ENCODE results near the gene SNX15. TPM values are rescaled to one million over a fixed set of nuclear protein-coding genes. Genes with fewer than 3 reads are reported as not detected.

SNX15 gene
- polyA plus RNA-seq, 4 donors = 25.5 to 34.3 (median 30.4) TPM

DNA sequence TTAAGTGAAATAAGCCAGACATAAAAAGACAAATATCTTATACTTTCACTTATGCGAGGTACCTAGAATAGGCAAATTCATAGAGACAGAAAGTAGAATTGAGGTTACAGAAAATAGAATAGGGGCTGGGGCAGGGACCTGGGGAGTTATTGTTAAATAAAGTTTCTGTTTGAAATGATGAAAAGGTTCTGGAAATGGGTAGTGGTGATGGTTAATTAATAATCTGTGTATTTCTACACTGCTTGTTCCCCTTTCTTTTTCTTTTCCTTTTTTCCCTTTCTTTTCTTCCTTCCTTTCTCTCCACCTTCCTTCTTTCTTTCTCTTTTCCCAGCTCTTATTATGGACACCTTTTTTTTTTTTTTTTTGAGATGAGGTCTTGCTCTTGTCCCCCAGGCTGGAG lies 28.3 kb downstream of the SNX15 start:
- DNase-seq (ENCODE audit: low read depth in 4 of 4, low spot score in 2 of 4) = no peak

DNA sequence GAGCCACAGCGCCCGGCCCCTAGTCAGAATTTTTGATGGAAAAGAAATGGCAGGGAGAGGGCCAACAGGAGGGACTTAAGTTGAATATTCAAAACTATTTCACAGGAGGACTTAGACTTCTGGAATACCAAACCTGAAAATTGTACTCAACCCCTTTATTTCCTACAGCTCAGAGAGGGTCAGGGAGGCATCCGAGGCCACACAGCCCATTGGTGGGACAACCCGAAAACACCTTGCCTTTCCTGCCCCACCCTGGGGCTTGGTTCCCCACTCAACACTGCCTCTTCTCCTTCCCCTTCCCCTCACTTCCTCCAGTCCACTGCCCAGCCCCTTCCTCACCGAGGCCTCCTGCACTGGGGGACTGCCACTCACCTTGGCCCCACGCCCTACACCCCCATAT lies 29.8 kb downstream of the SNX15 start:
- DNase-seq (ENCODE audit: low read depth in 4 of 4, low spot score in 2 of 4) = no peak

DNA sequence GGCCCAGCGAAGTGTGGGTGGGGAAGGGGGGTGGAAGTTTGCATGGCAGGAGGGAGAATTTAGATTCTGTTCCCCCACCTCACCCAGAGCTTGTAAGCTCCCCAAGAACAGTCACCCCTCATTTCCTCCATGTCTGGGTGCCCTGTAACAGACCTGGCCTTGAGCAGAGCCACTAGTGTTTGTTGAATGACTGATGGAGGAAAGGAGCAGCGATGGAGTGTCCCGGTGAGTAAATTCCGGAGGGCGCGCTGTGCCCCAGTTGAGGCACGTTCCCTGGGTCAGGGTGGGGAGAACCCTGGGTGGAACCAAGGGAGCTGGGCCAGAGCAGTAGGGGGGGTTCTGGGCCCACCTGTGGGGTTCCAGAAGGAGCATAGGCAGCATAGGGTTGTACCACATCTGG lies 30.3 kb downstream of the SNX15 start:
- no peak for DNase-seq (ENCODE audit: low read depth in 4 of 4, low spot score in 2 of 4)

DNA sequence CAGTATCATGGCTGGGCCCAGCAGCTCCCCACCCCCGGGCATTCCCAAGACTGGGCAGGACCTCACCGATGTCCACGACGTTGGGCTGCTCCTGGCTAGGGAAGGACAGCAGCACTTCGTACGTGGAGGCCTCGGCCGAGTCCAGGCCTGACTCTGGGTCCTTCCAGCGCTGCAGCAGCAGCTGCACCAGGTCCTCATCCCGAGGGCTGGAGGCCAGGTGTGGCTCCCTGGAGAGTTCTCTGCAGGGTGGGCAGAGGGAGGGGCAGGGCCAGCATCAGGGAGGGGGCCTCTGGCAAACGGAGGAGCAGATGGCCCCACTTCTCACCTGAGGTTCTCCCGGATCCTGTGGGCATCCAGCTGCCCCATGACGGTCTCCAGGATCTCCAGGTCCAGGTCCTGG lies 30.8 kb downstream of the SNX15 start:
- no peak for DNase-seq (ENCODE audit: low read depth in 4 of 4, low spot score in 2 of 4)

DNA sequence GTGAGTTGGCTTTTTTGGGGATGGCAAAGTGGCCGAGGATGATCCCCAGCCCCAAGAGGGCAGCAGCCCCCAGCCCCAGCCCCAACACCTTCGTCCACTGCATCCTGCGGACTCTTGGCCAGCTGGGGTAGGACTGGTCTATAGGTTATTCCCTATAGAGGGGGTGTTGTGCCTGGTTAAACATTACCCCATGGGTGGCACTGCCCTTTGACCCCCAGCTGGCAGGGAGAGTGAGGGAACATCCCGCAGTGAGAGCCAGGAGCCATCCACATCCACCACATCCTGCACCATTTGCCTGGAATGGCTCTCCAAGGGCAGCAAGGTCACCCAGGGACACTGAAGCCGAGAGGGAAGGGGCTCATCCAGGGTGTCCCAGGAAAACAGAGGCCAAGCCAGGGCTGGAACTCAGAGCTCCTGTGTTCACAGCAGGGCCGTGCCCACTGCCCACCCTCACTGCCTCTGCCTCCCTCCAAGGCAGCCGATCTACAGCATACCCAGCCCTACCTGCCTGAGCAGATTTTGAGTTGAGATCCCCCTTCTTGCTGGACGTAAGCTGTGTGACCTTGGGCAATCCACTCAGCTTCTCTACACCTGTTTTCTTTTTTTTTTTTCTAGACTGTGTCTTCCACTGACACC lies 31.3 kb downstream of the SNX15 start, which contains the start of gene NAALADL1:
TSS of gene NAALADL1 (minus strand) at position 135 of the 636 bp plus-strand sequence. CDS start at position 103, 32 bp downstream.
- DNase-seq (ENCODE audit: low read depth in 4 of 4, low spot score in 2 of 4) = no peak

DNA sequence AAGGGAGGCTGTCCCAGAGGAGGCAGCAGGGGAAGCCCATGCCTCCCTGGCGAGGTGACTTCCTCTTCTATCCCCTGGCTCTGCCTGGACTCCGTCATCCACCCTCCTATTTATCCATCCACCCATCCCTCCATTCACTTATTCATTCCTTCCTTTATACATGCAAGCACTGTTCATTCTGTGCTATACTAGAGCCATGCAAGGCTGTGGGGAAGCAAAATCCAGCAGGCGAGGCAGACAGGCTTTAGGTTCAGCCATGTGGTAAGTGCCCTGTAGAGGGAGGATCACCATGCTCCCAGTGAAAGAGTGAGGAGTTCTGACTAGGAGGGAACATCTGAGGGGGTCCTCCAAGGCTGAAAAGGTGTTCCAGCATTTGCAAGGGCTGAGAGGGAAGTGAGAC lies 32.3 kb downstream of the SNX15 start:
- DNase-seq (ENCODE audit: low read depth in 4 of 4, low spot score in 2 of 4) = no peak

DNA sequence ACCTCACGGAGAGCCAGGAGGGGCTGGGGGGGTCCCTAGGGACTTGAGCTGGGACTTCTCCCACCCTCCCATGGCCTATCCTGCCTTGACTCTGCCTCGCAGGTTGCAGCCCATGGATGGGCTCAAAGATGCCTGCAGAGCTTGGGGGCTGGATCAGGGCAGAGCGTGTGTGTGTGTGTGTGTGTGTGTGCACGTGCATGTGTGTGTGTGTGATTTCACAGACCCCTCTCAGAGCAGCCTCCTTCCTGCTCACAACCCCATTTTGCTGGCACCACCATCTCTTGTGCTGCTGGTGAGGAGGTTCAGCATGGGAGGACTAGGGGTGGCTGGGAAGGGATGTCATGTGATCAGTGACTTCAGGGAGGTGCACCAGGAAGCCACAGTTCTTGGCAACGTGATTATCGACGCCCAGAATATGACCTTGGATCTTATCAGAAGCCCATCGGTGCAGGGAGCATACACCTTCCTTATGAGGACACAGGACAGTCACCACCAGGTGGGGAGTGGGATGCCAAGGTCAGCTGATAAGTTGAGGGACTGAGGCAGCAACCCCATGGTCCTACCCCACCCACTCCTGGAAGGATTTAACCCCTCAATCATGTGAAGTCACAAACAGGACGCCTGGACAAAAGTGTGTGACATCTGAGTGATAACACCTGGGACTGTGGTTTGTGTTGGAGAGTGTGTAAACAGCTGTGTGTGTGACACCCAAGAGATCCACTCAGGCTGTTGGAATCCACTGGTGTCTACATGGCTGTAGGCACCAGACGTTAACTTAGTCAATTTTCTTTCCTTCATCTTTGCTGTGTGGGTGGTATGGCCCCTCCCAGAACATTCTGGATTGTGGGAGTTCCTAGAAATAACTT lies 33.0 kb downstream of the SNX15 start:
- DNase-seq (ENCODE audit: low read depth in 4 of 4, low spot score in 2 of 4) = no peak

DNA sequence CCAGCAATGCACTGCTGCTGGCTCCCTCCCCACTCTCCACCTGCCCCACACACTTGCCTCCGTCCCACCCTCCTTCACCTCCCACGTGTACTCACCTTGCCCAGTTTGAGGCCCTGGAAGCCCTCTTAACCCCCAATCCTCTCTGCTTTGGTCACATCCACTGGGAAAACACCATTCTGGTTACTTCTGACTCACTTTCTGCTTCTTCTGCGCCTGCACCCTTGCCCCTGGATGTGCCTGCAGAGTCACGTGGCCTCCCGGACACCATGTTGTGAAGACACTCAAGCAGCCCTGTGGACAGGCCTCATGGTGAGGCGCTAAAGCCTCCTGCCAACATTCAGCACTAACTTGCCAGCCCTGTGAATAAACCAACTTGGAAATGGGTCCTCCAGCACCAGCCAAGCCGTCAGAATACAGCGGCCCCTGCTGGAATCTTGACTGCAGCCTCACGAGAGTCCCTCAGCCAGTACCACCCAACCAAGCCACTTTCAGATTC lies 33.7 kb downstream of the SNX15 start:
- no peak for DNase-seq (ENCODE audit: low read depth in 4 of 4, low spot score in 2 of 4)

DNA sequence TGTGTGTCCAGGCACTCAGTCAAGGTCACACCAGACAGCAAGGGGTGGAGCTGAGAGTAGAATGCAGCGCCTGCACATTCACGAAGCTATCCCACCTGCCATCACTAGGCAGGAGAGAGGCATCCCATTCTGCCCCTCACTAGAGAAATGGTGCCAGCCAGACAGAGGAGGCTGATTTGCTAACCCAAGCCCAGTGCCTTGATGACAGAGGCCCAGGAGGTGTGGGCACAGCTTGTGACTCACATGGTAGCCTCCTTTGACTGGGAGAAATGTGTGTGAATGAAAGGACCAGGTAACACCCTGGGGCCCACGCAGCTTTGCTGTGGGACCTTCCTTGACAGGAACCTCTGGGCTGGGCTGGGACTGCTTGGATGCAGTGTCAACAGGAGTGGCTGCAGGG lies 36.3 kb downstream of the SNX15 start:
- no peak for DNase-seq (ENCODE audit: low read depth in 4 of 4, low spot score in 2 of 4)

DNA sequence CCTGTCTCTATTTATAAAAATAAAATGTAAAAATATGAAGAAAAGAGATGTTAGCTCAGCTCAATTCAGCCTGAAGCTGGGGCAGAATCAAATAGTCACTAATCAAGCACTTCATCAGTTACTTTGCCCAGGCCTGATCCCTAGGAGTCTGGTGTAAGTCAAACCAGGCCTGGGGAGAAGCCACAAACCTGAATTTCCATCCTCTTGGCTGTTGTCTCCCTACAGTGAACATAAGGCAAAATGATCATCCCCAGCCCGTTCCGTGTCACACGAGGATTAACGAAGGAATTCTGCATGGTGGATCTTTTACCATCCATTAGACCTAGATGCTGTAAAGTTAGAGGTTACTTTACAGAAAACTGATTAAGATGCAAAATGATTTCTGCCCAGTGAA lies 37.6 kb downstream of the SNX15 start:
- no peak for DNase-seq (ENCODE audit: low read depth in 4 of 4, low spot score in 2 of 4)

DNA sequence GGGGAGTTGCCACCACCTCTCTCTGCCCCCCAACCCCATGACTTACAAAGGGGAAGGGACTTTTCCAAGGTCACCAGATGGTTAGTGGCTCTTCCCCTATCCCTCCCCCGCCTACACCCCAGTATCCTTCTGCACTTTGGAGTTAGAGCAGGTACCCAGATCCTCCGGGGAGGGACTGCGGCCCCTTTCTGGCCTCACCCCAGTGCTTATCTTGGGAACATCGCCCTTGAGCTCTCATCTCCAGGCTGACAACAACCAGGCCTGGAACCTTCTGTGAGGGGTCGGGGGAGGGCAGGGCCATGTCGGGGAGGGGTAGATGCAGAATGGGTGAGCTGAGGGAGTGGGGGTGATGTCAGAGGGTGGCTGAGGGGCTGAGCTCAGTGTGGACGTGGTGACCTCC lies 38.6 kb downstream of the SNX15 start:
- no peak for DNase-seq (ENCODE audit: low read depth in 4 of 4, low spot score in 2 of 4)

DNA sequence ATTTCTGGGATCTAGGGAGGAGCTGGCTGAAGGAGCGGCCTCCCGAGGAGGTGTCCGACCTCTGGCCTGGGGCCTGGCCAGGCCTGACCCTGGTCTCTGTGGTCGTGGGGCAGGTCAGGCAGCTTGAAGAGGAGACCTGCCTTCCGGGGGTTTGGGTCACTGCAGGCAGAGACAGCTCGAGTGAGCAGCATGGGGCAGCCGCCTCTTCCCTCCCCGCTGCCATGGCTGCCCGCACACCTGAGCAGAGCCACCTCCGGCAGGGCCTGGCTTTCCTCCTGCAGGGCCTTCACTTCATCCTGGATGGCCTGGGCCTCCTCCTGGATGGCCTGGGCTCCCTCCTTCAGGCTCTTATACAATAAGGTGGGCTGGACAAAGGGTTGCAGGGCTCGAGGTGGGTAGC lies 39.1 kb downstream of the SNX15 start:
- no peak for DNase-seq (ENCODE audit: low read depth in 4 of 4, low spot score in 2 of 4)

DNA sequence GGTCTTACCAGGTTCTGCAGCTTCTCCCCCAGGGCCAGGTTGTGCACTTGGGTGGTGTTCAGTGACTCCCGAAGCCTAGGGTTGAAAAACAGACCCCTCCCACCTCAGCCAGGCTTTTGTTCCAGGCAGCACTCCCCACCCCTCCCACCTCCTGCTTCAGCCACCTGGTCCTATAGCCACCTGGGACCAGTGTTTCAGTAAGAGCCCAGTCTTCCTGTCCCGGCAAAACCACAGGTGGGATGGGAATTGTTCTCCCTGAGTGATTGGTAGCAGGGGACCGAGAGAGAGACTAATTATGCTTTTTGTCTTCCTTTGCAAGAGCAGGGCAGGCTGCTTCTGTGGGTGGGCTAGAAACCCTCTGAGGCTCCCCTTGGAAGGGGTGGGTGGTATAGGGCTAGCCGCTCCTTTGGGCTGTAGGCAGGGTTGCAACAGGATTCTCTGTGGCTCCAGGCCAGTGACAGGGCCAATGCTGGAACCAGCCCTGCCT lies 39.6 kb downstream of the SNX15 start:
- no peak for DNase-seq (ENCODE audit: low read depth in 4 of 4, low spot score in 2 of 4)

DNA sequence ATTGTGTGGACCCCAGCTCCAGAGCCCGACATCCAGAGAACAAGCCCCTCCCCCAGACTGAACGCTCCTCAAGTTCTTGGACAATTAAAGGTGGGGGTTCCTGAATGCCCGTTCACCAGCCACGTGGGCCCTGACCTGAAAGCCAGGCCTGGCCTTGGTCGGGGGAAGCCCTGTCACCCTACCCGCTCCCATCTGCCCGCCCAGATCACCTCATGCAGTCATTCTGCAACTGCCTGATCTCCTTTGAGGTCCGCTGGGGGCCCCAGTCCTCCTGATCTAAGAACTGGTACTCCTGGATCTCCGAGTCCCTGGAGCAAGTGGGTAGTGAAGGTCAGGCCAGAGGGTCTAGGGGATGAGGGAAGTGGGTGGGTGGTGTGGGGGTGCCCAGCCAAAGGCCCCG lies 40.2 kb downstream of the SNX15 start:
- no peak for DNase-seq (ENCODE audit: low read depth in 4 of 4, low spot score in 2 of 4)

DNA sequence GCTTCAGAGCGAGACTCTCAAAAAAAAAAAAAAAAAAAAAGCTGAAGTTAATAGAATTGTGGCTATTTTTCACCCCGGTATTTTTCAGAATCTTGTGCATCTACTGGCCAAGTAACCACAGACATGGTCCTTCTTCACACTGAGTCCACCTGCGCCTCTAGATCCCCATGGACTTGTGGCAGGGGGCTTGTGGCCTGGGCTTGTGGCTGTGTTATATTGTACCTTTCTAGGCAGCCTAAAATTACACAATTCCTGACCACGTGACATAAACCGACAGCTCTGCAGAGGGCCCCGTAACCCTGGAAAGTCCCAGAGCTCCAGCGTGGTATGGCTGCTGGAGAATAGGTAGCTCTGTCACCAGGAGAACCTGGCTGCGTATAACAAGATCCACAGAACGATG lies 42.0 kb downstream of the SNX15 start:
- DNase-seq (ENCODE audit: low read depth in 4 of 4, low spot score in 2 of 4) = no peak

DNA sequence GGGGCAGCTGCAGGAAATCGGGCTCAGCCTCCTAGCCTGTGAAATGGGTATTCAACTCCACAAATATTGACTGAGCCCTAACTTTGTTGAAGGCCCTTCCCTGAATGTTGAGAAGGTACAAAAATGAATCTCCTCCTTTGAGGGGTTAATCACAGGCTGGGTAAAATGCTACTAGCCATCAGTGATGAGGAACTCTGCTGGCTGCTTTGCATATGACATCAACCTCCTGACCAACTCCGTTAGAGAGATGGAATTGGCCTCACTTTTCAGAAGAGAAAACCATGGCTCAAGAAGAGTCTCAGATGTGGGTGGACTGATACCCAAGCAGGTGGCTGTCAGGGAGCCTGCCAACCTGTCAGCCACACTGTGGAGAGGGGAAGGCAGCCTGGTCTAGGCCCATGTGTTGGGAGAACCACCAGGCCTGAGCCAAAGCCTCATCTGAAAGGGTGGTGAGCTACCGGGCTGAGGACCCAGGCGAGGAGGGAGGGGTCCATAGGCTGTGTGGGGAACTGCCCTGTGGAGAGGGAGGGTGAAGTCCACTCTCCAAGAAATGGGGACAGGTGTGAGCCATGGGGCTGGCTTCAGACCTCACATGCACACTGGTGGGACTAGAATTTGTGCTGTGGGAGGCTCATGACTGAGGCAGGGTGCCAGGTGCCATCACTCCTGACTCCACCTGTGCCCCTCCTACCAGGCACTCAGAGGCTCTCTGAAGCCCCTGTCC lies 44.8 kb downstream of the SNX15 start:
- DNase-seq (ENCODE audit: low read depth in 4 of 4, low spot score in 2 of 4) = no peak

DNA sequence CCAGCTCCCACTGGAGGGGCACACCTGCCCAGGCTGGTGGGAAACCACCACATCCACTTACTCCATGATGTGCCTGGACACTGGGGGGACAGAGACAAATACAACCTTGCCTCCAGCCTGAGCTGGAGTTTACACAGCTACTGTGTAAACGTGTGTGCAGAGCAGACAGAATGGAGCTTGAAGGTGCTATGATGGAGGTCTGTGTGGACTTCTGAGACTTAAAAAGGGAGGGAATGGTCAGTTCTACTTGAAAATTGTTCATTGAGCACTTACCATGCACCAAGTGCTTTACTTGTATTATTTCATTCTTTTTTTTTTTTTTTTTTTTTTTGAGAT lies 45.4 kb downstream of the SNX15 start:
- DNase-seq (ENCODE audit: low read depth in 4 of 4, low spot score in 2 of 4) = no peak

DNA sequence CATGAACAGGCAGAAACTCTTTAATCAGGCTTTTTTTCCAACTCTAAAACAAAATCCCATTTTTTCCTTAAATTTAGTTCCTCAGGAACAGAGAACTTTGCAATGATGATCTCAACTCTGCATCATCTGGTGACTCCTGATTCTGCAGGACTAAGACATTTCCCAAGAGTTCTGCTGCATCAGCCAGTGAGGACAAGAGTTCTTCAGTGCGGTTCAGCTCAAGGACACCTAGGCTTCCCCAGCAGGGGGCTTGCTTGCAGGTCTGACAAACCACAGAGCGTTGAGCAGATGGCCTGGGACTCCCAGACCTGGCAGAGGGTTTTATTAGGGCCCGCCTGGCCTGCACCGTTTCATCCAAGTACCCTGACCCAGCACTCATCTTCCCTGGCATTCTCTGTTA lies 50.2 kb downstream of the SNX15 start:
- no peak for DNase-seq (ENCODE audit: low read depth in 4 of 4, low spot score in 2 of 4)

DNA sequence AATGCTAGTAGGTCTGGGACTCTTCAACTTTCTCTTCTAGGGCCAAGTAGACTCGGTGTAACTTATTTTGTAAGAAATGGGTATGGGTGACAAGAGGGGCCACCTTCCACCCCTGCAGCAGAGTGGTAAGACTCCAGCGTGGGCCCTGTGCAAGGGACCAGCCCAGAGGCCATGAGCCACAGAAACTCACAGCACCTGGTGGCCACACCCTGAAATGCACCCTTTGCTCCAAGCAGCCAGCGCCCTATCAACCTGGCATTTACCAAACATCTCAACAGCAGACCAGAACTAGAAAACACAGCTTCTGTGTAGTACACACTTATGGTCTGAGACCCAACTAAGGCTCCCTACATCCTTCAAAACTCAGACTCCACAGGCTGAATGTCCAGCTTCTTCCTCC lies 50.9 kb downstream of the SNX15 start:
- DNase-seq (ENCODE audit: low read depth in 4 of 4, low spot score in 2 of 4) = no peak

DNA sequence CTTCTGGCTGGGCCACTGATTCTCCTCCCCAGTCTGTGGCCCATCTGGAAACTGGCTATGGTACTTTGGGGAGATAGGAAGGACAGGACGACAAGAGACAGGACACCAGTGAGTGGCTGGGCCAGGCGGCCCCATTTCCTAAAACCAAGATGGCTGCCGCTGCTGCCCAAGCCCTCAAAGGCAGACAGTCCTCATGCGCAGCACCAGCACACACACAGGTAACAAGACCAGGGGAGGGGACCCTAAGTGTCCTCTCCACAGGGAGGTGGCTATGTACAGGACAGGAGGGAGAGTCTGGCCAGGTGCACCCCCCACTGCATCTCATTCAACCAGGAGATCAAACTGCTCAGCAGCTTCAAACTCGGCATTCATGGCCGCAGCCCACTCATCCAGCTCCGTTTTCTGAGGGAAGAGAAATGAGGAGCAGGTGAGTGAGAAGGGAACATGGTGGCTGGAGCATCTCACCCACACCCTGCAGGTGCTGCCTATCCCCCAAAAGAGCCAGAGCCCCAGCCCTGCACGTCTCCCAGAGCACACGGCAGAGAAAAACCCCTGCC lies 51.6 kb downstream of the SNX15 start:
- DNase-seq (ENCODE audit: low read depth in 4 of 4, low spot score in 2 of 4) = no peak
